Measurements from ENCODE around the gene NR4A1.

The NR4A1 gene

GRCh38 chr12:52050758-52051541 lies at the start of gene NR4A1:
Gene NR4A1, plus strand, starts transcription at chr12:52051442. Its CDS starts 2,887 bp downstream, at chr12:52054329.
- Mint-ChIP-seq H3K27me3 (peaks cover 36% of the 10 kb centered on the region), H3K36me3 (ENCODE audit: low read depth) (no peaks in the 10 kb centered on the region), H3K4me1 (ENCODE audit: low read depth) (peaks cover 50% of the 10 kb centered on the region), H3K9me3 (no peaks in the 10 kb centered on the region), H3K27ac (peak within 1 kb of the TSS; percentile 89), H3K4me3 (peak within 1 kb of the TSS; percentile 81)
- intact Hi-C loops (cut with micrococcal nuclease): loop anchor here (1.0 to 2.0 kb wide), 3 partner anchors 18 to 26 kb away; partner anchors contain the start of gene ATG101

DNA sequence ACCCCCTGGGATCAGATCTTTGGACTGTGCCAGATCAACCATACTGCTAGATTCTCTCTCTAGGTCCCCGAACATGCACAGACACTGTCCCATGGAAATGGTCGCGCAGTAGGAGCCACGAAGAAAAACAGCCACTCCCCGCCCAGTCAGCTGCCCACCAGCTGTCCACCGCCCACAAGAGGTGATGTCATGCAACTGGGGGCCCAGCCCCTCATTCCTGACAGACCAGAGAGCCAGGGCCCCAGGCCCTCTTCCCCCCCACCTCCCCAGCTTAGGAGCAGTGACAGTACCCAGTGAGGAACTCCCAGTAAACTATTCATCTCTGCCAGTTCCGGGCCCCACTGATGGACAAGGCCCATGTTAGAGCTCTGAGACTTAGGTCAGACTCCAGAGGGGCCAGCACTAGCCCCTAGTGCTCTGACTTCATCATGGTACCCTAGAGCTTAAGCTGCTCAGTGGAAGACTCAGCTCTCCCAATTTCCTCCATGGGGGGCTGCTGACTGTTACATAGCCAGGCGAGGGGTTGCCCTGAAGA lies 48.2 kb upstream of the NR4A1 start:
- intact Hi-C loops (cut with micrococcal nuclease): no loop called here
- peaks cover 57% of the 10 kb centered on the region for H3K4me1 Mint-ChIP-seq (ENCODE audit: low read depth)
- H3K36me3 Mint-ChIP-seq (ENCODE audit: low read depth): peaks cover 8% of the 10 kb centered on the region
- peaks cover 37% of the 10 kb centered on the region for H3K27me3 Mint-ChIP-seq
- H3K9me3 Mint-ChIP-seq: no peaks in the 10 kb centered on the region
- no peak overlapping the region for H3K27ac Mint-ChIP-seq
- H3K4me3 Mint-ChIP-seq: no peak overlapping the region

GRCh38 chr12:52003591-52003990 lies 47.7 kb upstream of the NR4A1 start:
- H3K4me1 Mint-ChIP-seq (ENCODE audit: low read depth): peaks cover 62% of the 10 kb centered on the region
- H3K27me3 Mint-ChIP-seq: peaks cover 42% of the 10 kb centered on the region
- H3K36me3 Mint-ChIP-seq (ENCODE audit: low read depth): peaks cover 6% of the 10 kb centered on the region
- no peaks in the 10 kb centered on the region for H3K9me3 Mint-ChIP-seq
- intact Hi-C loops (cut with micrococcal nuclease): no loop called here
- H3K27ac Mint-ChIP-seq: no peak overlapping the region
- no peak overlapping the region for H3K4me3 Mint-ChIP-seq

GRCh38 chr12:52004042-52004648 lies 47.1 kb upstream of the NR4A1 start:
- Mint-ChIP-seq H3K27me3 (peaks cover 48% of the 10 kb centered on the region), H3K36me3 (ENCODE audit: low read depth) (peaks cover 6% of the 10 kb centered on the region), H3K4me3 (no peak overlapping the region), H3K9me3 (no peaks in the 10 kb centered on the region), H3K4me1 (ENCODE audit: low read depth) (peaks cover 68% of the 10 kb centered on the region), H3K27ac (no peak overlapping the region)
- intact Hi-C loops (cut with micrococcal nuclease): loop anchor here (1.0 kb wide), 1 partner anchor 16 kb away; no protein-coding TSS in a partner anchor

GRCh38 chr12:52005218-52005902 lies 45.9 kb upstream of the NR4A1 start:
- Mint-ChIP-seq H3K4me3 (no peak overlapping the region), H3K36me3 (ENCODE audit: low read depth) (no peaks in the 10 kb centered on the region), H3K27ac (peak overlapping the region; percentile 84), H3K27me3 (peaks cover 54% of the 10 kb centered on the region), H3K9me3 (no peaks in the 10 kb centered on the region), H3K4me1 (ENCODE audit: low read depth) (peaks cover 73% of the 10 kb centered on the region)
- intact Hi-C loops (cut with micrococcal nuclease): no loop called here

DNA sequence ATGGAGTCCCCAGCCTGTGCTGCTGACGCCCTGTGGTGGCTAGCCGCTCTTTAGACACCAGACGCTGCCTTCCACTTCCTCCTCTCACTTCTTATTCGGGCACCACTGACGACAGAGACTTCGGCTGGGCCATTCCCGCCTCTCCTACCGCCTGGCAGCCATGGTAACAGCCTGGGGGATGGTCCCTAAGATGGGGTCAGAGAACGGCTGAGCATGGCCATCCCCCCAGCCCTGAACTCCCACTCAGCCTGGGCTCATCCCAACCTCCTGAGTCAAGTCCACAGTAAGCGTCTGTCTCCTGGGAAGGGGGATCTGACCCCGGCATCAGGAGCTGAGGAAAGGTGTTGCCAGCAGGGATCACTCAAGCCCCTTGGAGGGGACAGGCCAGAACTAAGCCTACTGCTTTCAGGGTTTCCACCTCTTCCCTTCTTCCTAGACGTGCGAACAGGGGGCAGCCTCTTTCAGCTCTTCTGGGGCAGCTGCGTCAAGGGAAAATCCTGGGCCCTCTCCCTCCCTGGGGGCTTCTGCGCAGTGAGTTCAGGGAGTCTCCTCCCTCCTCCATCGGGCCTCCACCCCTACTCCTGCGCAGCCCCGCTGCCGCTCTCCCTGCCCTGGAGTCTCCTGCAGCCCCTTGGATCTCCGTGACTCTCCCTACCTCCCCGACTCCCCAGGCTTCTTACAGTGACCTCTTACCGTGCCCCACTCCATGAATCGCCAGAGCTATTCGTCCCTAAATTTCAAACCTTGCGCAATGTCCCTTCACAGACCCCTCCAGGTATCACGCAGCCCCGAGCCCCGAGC lies 45.1 kb upstream of the NR4A1 start:
- Mint-ChIP-seq H3K27ac (peak overlapping the region; percentile 84), H3K27me3 (peaks cover 54% of the 10 kb centered on the region), H3K36me3 (ENCODE audit: low read depth) (peaks cover 6% of the 10 kb centered on the region), H3K4me1 (ENCODE audit: low read depth) (peaks cover 69% of the 10 kb centered on the region), H3K9me3 (no peaks in the 10 kb centered on the region), H3K4me3 (peak overlapping the region; percentile 67)
- intact Hi-C loops (cut with micrococcal nuclease): no loop called here

DNA sequence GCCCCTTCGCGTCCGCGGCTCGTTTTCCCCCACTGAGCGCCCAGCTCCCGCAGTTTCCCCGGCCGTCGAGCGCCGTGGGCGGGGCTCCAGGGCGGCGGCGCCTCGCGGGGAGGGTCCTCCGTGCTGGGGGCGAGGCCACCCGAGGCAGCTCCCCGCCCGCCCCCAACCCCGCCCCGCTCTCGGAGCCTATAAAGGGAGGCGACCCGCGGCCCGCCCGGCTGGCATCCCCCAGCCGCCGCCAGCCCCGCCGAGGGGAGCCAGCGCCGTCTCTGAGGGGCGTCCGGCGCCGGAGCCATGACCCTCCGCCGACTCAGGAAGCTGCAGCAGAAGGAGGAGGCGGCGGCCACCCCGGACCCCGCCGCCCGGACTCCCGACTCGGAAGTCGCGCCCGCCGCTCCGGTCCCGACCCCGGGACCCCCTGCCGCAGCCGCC lies 44.5 kb upstream of the NR4A1 start, which contains the start of gene TAMALIN:
Gene TAMALIN (plus strand): TSS at position 221 of the 432 bp plus-strand sequence. CDS start 74 bp downstream, at position 295.
- H3K4me1 Mint-ChIP-seq (ENCODE audit: low read depth): peaks cover 69% of the 10 kb centered on the region
- intact Hi-C loops (cut with micrococcal nuclease): no loop called here
- H3K27me3 Mint-ChIP-seq: peaks cover 54% of the 10 kb centered on the region
- peaks cover 6% of the 10 kb centered on the region for H3K36me3 Mint-ChIP-seq (ENCODE audit: low read depth)
- peak within 1 kb of the TSS; percentile 84 for H3K27ac Mint-ChIP-seq
- H3K9me3 Mint-ChIP-seq: no peaks in the 10 kb centered on the region
- peak within 1 kb of the TSS; percentile 80 for H3K4me3 Mint-ChIP-seq

DNA sequence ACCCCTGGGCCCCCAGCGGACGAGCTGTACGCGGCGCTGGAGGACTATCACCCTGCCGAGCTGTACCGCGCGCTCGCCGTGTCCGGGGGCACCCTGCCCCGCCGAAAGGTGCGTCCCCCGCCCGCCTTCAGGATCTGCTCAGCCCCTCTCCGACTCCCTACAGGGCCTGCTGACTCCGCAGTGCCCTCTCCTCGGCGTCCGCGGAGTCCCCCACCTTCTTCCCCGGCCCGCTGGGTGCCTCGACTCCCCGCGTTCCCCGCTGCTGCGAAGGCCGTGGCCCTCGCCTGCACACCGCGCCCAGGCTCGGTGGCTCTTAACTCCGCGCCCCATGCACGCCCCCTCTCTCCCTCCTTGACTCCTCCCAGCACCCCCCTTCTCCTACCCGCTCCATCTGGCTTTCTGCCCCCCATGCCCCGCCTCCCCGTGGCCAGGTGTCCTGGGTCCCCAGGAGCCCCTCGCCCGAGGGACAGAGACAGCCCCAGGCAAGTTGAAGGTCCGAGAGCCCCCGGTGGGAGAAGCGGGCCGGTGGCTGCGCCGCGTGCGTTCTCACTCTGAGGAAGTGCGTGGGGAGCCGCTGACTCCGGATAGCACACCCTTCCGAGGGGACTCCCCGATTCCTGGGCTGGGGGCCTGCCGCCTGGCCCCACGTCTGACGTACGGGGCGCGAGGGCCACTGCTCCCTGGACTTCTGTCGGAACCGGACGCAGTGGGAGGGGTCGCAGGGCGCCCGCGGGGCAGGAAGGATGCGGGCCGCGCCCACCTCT lies 43.9 kb upstream of the NR4A1 start:
- Mint-ChIP-seq H3K27ac (peak overlapping the region; percentile 84), H3K4me1 (ENCODE audit: low read depth) (peaks cover 66% of the 10 kb centered on the region), H3K9me3 (no peaks in the 10 kb centered on the region), H3K36me3 (ENCODE audit: low read depth) (peaks cover 6% of the 10 kb centered on the region), H3K4me3 (peak overlapping the region; percentile 80), H3K27me3 (peaks cover 55% of the 10 kb centered on the region)
- intact Hi-C loops (cut with micrococcal nuclease): no loop called here

GRCh38 chr12:52007982-52008510 lies 43.2 kb upstream of the NR4A1 start:
- Mint-ChIP-seq H3K27ac (peak overlapping the region; percentile 84), H3K36me3 (ENCODE audit: low read depth) (peaks cover 6% of the 10 kb centered on the region), H3K27me3 (peaks cover 54% of the 10 kb centered on the region), H3K4me1 (ENCODE audit: low read depth) (peaks cover 59% of the 10 kb centered on the region), H3K4me3 (peak overlapping the region; percentile 80), H3K9me3 (no peaks in the 10 kb centered on the region)
- intact Hi-C loops (cut with micrococcal nuclease): no loop called here

GRCh38 chr12:52009081-52009751 lies 42.0 kb upstream of the NR4A1 start:
- intact Hi-C loops (cut with micrococcal nuclease): no loop called here
- Mint-ChIP-seq H3K4me3 (no peak overlapping the region), H3K27ac (no peak overlapping the region), H3K4me1 (ENCODE audit: low read depth) (peaks cover 54% of the 10 kb centered on the region), H3K27me3 (peaks cover 52% of the 10 kb centered on the region), H3K36me3 (ENCODE audit: low read depth) (peaks cover 15% of the 10 kb centered on the region), H3K9me3 (no peaks in the 10 kb centered on the region)

GRCh38 chr12:52010152-52010622 lies 41.1 kb upstream of the NR4A1 start:
- H3K4me3 Mint-ChIP-seq: no peak overlapping the region
- peaks cover 15% of the 10 kb centered on the region for H3K36me3 Mint-ChIP-seq (ENCODE audit: low read depth)
- intact Hi-C loops (cut with micrococcal nuclease): no loop called here
- peaks cover 44% of the 10 kb centered on the region for H3K27me3 Mint-ChIP-seq
- peaks cover 44% of the 10 kb centered on the region for H3K4me1 Mint-ChIP-seq (ENCODE audit: low read depth)
- H3K27ac Mint-ChIP-seq: peak overlapping the region; percentile 62
- H3K9me3 Mint-ChIP-seq: no peaks in the 10 kb centered on the region

All from dendritic cell treated with granulocyte-macrophage colony-stimulating factor and Interleukin-4, amounts not matched to agents 40 ng/mL and 50 ng/mL, for 4 days (primary cell).